GM18907 (cell line): ENCODE measurements around the gene TGDS.
"Not testable (repeated sequence)": the region's sequence is repeated elsewhere in the genome, so short reads cannot be mapped to it uniquely, and the experiment has no call there.

Source experiments
- ATAC-seq: cut with Tn5 transposase; IDR thresholded peaks from one replicate; pipeline ENCODE4 v1.9.1; 2021; ENCODE audit warnings: mild to moderate bottlenecking, moderate library complexity; ENCODE audit not compliant: unreplicated experiment

The TGDS gene

GRCh38 chr13:94595950-94596574 lies at the start of gene TGDS:
TGDS (minus strand) TSS chr13:94596152; CDS start chr13:94596136, 16 bp downstream.
- peak; percentile 97 for ATAC-seq

- no peak for ATAC-seq
Measured at GRCh38 chr13:94641409-94641941, 45.5 kb upstream of the TGDS start.

GRCh38 chr13:94640721-94641120 lies 44.8 kb upstream of the TGDS start:
- ATAC-seq: no peak

- ATAC-seq: not testable (repeated sequence)
Measured at GRCh38 chr13:94637677-94638076, 41.7 kb upstream of the TGDS start.

GRCh38 chr13:94636942-94637578 lies 41.1 kb upstream of the TGDS start:
- no peak for ATAC-seq

- ATAC-seq: not testable (repeated sequence)
Measured at GRCh38 chr13:94636096-94636495, 40.1 kb upstream of the TGDS start.

GRCh38 chr13:94632226-94632980 lies 36.5 kb upstream of the TGDS start:
- no peak for ATAC-seq

- ATAC-seq: no peak
Measured at GRCh38 chr13:94630858-94631257, 34.9 kb upstream of the TGDS start.

GRCh38 chr13:94623316-94623715 lies 27.4 kb upstream of the TGDS start:
- ATAC-seq: no peak

- ATAC-seq: no peak
Measured at GRCh38 chr13:94622344-94622743, 26.4 kb upstream of the TGDS start.

GRCh38 chr13:94620286-94620896 lies 24.4 kb upstream of the TGDS start:
- peak; percentile 80 for ATAC-seq

- peak; percentile 65 for ATAC-seq
Measured at GRCh38 chr13:94617389-94618000, 21.5 kb upstream of the TGDS start.

- no peak for ATAC-seq
Measured at GRCh38 chr13:94613051-94613450, 17.1 kb upstream of the TGDS start.

GRCh38 chr13:94612050-94612449 lies 16.1 kb upstream of the TGDS start:
- ATAC-seq: no peak

- ATAC-seq: no peak
Measured at GRCh38 chr13:94610475-94610874, 14.5 kb upstream of the TGDS start.

GRCh38 chr13:94609196-94609595 lies 13.2 kb upstream of the TGDS start:
- no peak for ATAC-seq

- no peak for ATAC-seq
Measured at GRCh38 chr13:94608586-94608985, 12.6 kb upstream of the TGDS start.

GRCh38 chr13:94607939-94608338 lies 12.0 kb upstream of the TGDS start:
- ATAC-seq: no peak

- ATAC-seq: no peak
Measured at GRCh38 chr13:94607056-94607455, 11.1 kb upstream of the TGDS start.

GRCh38 chr13:94602467-94602866 lies 6.5 kb upstream of the TGDS start:
- ATAC-seq: no peak
